Esophagus muscularis mucosa (tissue), 4 donors: ENCODE measurements around the gene SIRT5.

Source experiments
- EP300 ChIP-seq: sonication (generic); formaldehyde crosslinking; IDR thresholded peaks from one replicate; pipeline ENCODE4 v1.6.1; 2017; ENCODE audit warnings: antibody characterized with exemption
- POLR2A ChIP-seq: fragments of 450-650 bp; IDR thresholded peaks from one replicate; pipeline ENCODE4 v1.6.1; 2017; ENCODE audit warnings: antibody characterized with exemption, moderate library complexity, mild to moderate bottlenecking, low read depth
- TF ChIP-seq, protein P1 (sequence below), 3 experiments: fragments of 200-600 bp in 2 of 3; fragments of 450-650 bp in 1 of 3; sonication (generic) in 2 of 3; IDR thresholded peaks; one replicate each; pipeline ENCODE4 v1.5.1; 2017 to 2019; ENCODE audit warnings: antibody characterized with exemption in 3 of 3, mild to moderate bottlenecking in 2 of 3, moderate library complexity in 1 of 3

DNA sequence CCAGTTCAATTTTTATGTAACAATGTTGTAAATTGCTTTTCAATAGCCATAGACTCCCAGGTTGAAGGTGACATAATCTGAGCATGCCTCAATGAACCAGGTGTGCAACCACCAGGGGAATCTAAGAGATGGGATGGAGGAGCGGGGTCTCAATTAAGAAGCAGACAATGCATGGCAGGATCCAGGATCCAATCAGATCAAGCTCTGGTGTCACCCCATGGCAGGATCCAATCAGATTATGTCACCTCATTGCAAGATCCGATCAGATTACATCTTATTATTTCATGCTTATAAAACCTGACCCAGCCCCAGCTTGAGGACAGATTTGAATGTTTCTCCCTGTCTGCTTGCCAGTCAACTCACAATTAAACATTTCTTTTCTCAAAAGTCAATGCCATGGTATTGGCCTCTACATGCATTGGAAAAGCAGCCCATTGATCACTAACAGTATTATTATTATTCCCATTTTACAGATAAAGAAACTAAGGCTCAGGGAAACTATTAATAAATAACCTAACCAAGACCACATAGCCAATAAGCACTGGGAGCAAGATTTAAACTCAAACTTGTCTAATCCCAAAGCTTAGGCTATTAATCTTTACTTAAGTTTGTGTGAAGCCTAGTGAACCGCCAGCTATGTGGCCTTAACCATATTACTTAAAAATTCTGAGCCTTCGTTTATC, 14.3 kb upstream of the SIRT5 start:
- TF ChIP-seq, protein P1, sequence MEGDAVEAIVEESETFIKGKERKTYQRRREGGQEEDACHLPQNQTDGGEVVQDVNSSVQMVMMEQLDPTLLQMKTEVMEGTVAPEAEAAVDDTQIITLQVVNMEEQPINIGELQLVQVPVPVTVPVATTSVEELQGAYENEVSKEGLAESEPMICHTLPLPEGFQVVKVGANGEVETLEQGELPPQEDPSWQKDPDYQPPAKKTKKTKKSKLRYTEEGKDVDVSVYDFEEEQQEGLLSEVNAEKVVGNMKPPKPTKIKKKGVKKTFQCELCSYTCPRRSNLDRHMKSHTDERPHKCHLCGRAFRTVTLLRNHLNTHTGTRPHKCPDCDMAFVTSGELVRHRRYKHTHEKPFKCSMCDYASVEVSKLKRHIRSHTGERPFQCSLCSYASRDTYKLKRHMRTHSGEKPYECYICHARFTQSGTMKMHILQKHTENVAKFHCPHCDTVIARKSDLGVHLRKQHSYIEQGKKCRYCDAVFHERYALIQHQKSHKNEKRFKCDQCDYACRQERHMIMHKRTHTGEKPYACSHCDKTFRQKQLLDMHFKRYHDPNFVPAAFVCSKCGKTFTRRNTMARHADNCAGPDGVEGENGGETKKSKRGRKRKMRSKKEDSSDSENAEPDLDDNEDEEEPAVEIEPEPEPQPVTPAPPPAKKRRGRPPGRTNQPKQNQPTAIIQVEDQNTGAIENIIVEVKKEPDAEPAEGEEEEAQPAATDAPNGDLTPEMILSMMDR (IDR thresholded peaks at IDR 0.05): no peak
- no peak for TF ChIP-seq POLR2A
- no peak for TF ChIP-seq EP300
